ENCODE results near the gene LAMP1.
A peak's percentile ranks its signal among the peaks of the same experiment; 100 is the strongest.
"Not testable (repeated sequence)": the region's sequence is repeated elsewhere in the genome, so short reads cannot be mapped to it uniquely, and the experiment has no call there.

Gene LAMP1

DNA sequence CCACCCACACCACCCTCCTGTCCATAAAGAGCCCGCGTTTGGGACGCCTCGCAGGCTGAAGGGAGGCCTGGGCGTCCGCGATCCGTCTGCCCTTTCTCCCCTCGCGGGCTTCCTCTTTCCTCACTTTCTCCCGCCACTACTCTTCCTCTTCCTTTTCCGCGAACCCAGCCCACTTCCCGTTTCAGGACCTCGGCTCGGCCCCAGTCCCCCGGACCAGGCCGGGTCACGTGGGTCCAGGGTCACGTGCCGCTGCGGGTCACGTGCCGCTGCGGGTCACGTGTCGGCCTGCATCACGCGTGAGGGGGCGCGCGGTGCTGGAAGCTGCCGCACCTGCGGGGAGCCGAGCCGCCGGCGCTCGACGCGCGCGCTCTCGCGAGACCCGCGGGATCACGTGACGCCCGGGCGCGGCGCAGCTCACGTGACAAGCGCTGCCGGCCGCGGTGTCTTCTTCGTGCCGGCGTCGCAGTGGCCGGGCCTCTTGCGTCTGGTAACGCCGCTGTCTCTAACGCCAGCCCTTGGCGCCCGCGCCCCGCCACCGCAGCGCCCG lies at the start of gene LAMP1:
TSS of gene LAMP1 (plus strand) at position 417 of the 547 bp plus-strand sequence. CDS start 196 bp downstream, outside the sequence.
- peak; percentile 96 for DNase-seq

- DNase-seq = no peak
These were observed 44.4 kb upstream of the LAMP1 start for GRCh38 chr13:113252516-113253095.

DNA sequence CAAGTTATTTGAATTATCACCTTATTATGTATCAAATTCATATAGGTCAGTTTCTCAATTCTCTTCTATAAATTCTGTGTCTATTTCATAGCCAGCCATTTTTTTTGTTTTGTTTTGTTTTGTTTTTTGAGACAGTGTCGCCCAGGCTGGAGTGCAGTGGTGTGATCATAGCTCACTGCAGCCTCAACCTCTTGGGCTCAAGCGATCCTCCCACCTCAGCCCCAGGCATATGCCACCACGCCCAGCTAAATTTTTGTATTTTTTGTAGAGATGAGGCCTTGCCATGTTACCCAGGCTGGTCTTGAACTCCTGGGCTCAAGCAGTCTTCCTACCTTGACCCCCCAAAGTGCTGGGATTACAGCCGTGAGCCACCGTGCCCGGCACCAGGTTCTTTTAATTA lies 39.1 kb upstream of the LAMP1 start:
- DNase-seq = not testable (repeated sequence)

- no peak for DNase-seq
These were observed 38.6 kb upstream of the LAMP1 start for GRCh38 chr13:113258321-113259054.

GRCh38 chr13:113260996-113261395 lies 36.0 kb upstream of the LAMP1 start:
- DNase-seq = no peak

DNA sequence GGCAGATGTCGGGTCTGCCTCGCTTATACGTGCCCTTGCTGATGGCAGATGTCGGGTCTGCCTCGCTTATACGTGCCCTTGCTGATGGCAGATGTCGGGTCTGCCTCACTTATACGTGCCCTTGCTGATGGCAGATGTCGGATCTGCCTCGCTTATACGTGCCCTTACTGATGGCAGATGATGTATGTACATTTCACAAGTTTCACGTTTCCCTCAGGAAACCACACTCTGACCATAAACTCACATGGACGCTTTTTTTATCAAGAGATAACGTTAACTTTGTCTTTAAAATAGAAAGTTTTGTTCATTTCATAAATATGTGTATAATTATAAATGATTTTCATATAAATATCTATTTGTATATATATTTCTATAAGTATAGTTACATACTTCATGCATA lies 34.0 kb upstream of the LAMP1 start:
- not testable (repeated sequence) for DNase-seq

DNA sequence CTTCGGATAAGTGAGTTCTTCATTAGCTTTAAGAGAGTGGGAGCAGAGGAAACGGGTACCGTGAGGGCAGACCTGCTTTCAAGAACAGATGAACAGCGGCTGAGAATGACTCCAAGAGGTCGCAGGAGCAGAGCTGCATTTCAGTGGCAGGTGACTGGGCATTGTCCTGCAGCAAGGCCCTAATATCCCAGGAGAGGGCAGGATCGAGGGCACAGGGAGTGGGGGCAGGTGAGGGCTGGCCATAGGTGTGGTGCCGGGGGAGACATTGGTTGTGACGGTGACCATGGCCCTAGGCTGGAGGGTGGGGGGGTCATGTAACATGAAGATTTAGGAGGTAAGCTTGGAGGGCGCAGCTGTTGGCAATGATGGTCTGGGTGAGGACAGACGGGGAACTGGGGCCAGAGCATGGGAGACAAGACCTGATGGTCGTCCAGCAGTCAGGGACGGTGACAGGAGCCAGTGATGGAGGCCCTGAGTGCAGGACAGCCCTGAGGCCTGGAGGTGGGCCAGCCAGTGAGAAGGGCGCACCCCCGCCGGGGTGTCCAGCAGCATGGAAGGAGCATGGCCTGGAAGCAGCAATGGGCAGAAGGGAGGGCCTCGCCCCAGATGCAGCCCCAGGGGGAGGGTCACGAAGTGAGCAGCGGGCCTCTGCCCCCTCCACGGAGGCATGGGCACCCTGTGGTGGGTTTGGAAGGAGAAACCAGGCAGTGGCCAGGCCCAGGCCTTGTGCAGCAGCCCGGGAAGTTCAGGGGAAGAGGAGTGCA lies 29.2 kb upstream of the LAMP1 start:
- no peak for DNase-seq

DNA sequence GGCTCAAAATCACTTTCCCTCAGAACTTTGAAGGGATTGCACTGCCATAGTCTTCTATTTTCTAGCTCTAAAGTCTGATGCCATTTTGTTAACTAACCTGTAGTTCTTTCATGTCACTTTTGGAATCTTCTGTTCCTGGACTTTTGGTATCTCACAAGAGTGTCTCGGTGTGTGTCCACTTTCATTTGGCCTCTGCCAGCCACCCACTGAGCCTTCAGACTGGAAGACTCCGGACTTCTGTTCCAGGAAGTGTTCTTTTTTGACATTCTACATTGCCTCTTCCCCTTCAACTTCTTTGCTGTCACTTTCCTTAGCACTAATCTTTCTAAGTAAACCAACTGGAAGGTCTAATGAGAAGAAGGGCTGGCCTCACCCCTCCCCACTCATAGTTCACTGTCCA lies 25.0 kb upstream of the LAMP1 start:
- DNase-seq = no peak

GRCh38 chr13:113272701-113273181 lies 24.3 kb upstream of the LAMP1 start:
- no peak for DNase-seq

DNA sequence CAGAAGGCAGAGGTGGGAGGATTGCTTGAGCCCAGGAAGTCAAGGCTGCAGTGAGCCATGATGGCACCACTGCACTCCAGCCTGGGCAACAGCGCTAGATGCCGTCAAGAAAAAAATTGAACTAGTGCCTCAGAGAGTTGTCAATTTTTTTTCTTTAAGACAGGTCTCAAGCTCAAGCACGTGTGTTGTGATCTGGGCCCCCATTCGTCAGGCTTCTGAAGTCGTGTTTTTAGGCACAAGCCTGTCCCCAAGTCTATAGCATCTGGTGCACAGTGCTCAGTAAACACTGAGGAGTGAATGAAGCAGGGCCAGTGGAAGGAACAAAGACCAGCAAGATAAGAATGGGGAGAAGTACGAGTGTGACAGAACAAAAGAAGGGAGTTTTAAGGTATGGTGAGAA lies 23.7 kb upstream of the LAMP1 start:
- DNase-seq = no peak

GRCh38 chr13:113273851-113274590 lies 23.0 kb upstream of the LAMP1 start:
- no peak for DNase-seq

GRCh38 chr13:113274721-113275120 lies 22.3 kb upstream of the LAMP1 start:
- no peak for DNase-seq

GRCh38 chr13:113275387-113275786 lies 21.7 kb upstream of the LAMP1 start:
- DNase-seq = no peak

DNA sequence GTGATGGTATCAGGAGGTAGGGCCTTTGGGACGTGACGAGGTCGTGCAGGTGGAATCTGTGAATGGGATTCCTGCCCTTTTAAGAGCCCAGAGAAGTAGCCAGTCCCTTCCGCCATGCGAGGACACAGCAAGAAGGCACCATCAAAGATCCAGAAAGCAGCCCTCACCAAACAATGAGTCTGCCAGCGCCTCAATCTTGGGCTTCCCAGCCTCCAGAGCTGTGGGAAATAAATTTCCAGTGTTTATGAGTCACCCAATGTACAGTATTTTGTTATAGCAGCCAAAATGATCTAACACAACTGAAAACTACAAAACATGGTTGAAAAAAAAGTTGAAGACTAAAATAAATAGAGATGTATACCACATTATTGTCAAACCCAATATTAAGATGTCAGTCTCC lies 16.9 kb upstream of the LAMP1 start:
- DNase-seq = no peak

DNA sequence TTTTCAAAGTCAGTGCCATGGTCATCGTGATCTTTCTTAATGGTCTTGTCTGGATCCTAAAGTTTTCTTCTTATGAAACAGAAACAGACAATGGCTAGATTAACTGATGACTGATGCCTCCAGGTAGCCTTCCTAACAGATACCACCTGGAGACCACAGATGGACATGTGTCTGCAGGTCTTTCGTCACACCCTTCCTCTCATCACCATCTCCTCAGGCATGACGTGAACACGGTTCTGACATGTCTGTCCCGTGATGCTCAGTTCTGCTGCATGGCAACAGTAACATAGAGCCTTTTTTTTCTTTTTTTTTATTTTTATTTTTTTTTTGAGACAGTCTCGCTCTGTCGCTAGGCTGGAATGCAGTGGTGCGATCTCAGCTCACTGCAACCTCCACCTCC lies 13.1 kb upstream of the LAMP1 start:
- DNase-seq = no peak

DNA sequence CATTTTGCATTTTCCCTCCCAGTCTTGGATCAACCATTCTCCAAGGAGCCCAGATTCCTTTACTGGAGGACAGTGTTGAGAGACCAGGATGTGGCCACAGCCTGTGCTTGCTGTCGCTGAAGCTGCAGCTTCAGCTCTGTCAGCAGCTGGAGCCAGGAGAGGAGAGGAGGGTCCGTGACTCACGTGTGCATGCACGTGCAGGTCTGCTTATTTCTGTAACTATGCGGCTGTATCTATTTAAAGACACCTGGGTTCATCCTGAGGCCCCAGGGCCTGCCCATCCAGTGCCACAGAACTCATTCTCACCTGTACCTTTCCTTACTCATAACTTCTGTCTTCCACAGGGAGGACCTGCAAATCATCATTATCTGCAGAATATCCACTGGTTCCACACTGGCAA lies 8.2 kb upstream of the LAMP1 start:
- no peak for DNase-seq

- no peak for DNase-seq
These were observed 5.9 kb upstream of the LAMP1 start for GRCh38 chr13:113291129-113291528.

GRCh38 chr13:113292021-113292862 lies 4.8 kb upstream of the LAMP1 start:
- no peak for DNase-seq

GRCh38 chr13:113293686-113294085 lies 3.4 kb upstream of the LAMP1 start:
- DNase-seq = no peak

- no peak for DNase-seq
These were observed 1.3 kb upstream of the LAMP1 start for GRCh38 chr13:113295776-113296175.

- DNase-seq = no peak
These were observed 467 bp downstream of the LAMP1 start for GRCh38 chr13:113297370-113298042.

All from midbrain (tissue), 1 donor.